Liver (tissue), 9 donors: Measurements from ENCODE around the gene GABARAPL2. TPM values are rescaled to one million over a fixed set of nuclear protein-coding genes. Genes with fewer than 3 reads are reported as not detected.

ENCODE experiments used
- DNase-seq: peaks from one replicate; pipeline ENCODE4 v3.0.0-alpha.2; 2017; ENCODE audit warnings: low spot score
- H3K27ac ChIP-seq, 2 donors: one replicate each; pipeline ENCODE4 v1.7.0; 2013; ENCODE audit warnings: inconsistent platforms in 2 of 2, low read length in 2 of 2, control low read depth in 1 of 2, low read depth in 1 of 2, mild to moderate bottlenecking in 1 of 2
- H3K27me3 ChIP-seq, 4 donors: one replicate each; pipeline versions ENCODE4 v1.6.1 to v1.7.0; 2013; ENCODE audit warnings: low read length in 3 of 4, inconsistent platforms in 1 of 4, mild to moderate bottlenecking in 1 of 4, moderate library complexity in 1 of 4; ENCODE audit not compliant: control insufficient read depth in 4 of 4, insufficient read depth in 4 of 4
- H3K36me3 ChIP-seq, 4 donors: one replicate each; pipeline versions ENCODE4 v1.6.1 to v1.7.0; 2013; ENCODE audit warnings: low read length in 3 of 4, mild to moderate bottlenecking in 3 of 4, low read depth in 1 of 4, moderate library complexity in 1 of 4; ENCODE audit not compliant: control insufficient read depth in 4 of 4, insufficient read depth in 3 of 4
- H3K4me1 ChIP-seq, 4 donors: one replicate each; pipeline versions ENCODE4 v1.6.1 to v1.7.0; 2013; ENCODE audit warnings: low read length in 3 of 4, mild to moderate bottlenecking in 3 of 4, moderate library complexity in 1 of 4; ENCODE audit not compliant: control insufficient read depth in 4 of 4, insufficient read depth in 4 of 4
- H3K4me3 ChIP-seq, 3 donors: one replicate each; pipeline versions ENCODE4 v1.6.1 to v1.7.0; 2013; ENCODE audit warnings: low read length in 3 of 3, control low read depth in 1 of 3, low read depth in 1 of 3, mild to moderate bottlenecking in 1 of 3
- H3K9ac ChIP-seq, 2 donors: one replicate each; pipeline ENCODE4 v1.7.0; 2013; ENCODE audit warnings: low read length in 2 of 2, mild to moderate bottlenecking in 2 of 2, moderate library complexity in 2 of 2, control low read depth in 1 of 2, low read depth in 1 of 2
- H3K9me3 ChIP-seq, 4 donors: one replicate each; pipeline versions ENCODE4 v1.6.1 to v1.7.0; 2013; ENCODE audit warnings: low read length in 3 of 4; ENCODE audit not compliant: control insufficient read depth in 4 of 4
- ATF3 ChIP-seq: IDR thresholded peaks from 2 replicates; pipeline ENCODE4 v1.6.1; 2016; ENCODE audit warnings: antibody characterized with exemption
- CTCF ChIP-seq: fragments of 150-350 bp; IDR thresholded peaks from 2 replicates; pipeline ENCODE4 v1.5.1; 2017; ENCODE audit warnings: improper control_type of control experiment, low read depth, low read length; ENCODE audit not compliant: missing input control
- EGR1 ChIP-seq, 2 donors: IDR thresholded peaks; 2 replicates each; pipeline ENCODE4 v1.6.1; 2016 to 2018; ENCODE audit warnings: antibody characterized with exemption in 2 of 2, low read depth in 2 of 2
- FOXA1 ChIP-seq: IDR thresholded peaks from 2 replicates; pipeline ENCODE4 v1.6.1; 2016; ENCODE audit warnings: antibody characterized with exemption
- FOXA2 ChIP-seq: IDR thresholded peaks from 2 replicates; pipeline ENCODE4 v1.6.1; 2016; ENCODE audit warnings: antibody characterized with exemption
- GABPA ChIP-seq, 2 donors: IDR thresholded peaks in 1 of 2; conservative IDR thresholded peaks in 1 of 2; 2 replicates each; pipeline ENCODE4 v1.6.1; 2016; ENCODE audit warnings: antibody characterized with exemption in 2 of 2, mild to moderate bottlenecking in 1 of 2, moderate library complexity in 1 of 2
- HNF4G ChIP-seq: IDR thresholded peaks from 2 replicates; pipeline ENCODE4 v1.6.1; 2016; ENCODE audit warnings: antibody characterized with exemption
- JUND ChIP-seq, 2 donors: IDR thresholded peaks; 2 replicates each; pipeline ENCODE4 v1.6.1; 2016; ENCODE audit warnings: antibody characterized with exemption in 2 of 2
- MAX ChIP-seq: IDR thresholded peaks from 2 replicates; pipeline ENCODE4 v1.6.1; 2016; ENCODE audit warnings: antibody characterized with exemption
- NR2F2 ChIP-seq: IDR thresholded peaks from 2 replicates; pipeline ENCODE4 v1.6.1; 2016; ENCODE audit warnings: antibody characterized with exemption
- REST ChIP-seq: IDR thresholded peaks from 2 replicates; pipeline ENCODE4 v1.6.1; 2016; ENCODE audit warnings: antibody characterized with exemption, mild to moderate bottlenecking
- RXRA ChIP-seq, 2 donors: IDR thresholded peaks; 2 replicates each; pipeline ENCODE4 v1.6.1; 2017 to 2018; ENCODE audit warnings: antibody characterized with exemption in 2 of 2, mild to moderate bottlenecking in 1 of 2
- SP1 ChIP-seq: IDR thresholded peaks from 2 replicates; pipeline ENCODE4 v1.6.1; 2018; ENCODE audit warnings: antibody characterized with exemption, mild to moderate bottlenecking
- TAF1 ChIP-seq: conservative IDR thresholded peaks from 2 replicates; pipeline ENCODE4 v1.6.1; 2016; ENCODE audit warnings: antibody characterized with exemption, mild to moderate bottlenecking
- YY1 ChIP-seq: IDR thresholded peaks from 2 replicates; pipeline ENCODE4 v1.6.1; 2016; ENCODE audit warnings: antibody characterized with exemption, mild to moderate bottlenecking
- ZBTB33 ChIP-seq: IDR thresholded peaks from 2 replicates; pipeline ENCODE4 v1.6.1; 2016; ENCODE audit warnings: antibody characterized with exemption
- WGBS: extraction: QIAGEN DNeasy Blood & Tissue Kit; methylation state at CpG from one replicate; pipeline ENCODE4 v1.1.7; 2013; 5-methylcytosine and 5-hydroxymethylcytosine counted together
- polyA plus RNA-seq, 2 donors: library from polyadenylated mRNA; stranded (reverse) in 1 of 2; unstranded in 1 of 2; fragments of 200-250 nt in 1 of 2; fragments of >200 nt in 1 of 2; fragmentation: Nextera tagmentation in 1 of 2; extraction: Ambion mirVana in 1 of 2; gene quantifications; one replicate each; pipeline versions ENCODE4 v1.2.1 to v1.2.3, GENCODE V29; 2013 to 2015
- total RNA-seq, 2 donors: library from RNA; depleted of rRNA; stranded (reverse); fragments of >200 nt; gene quantifications; one replicate each; pipeline ENCODE4 v1.2.3, GENCODE V29; 2014
- donor health status: healthy.
- donor health status: healthy.
- donor health status: healthy.
- donor health status: healthy.
- donor health status: healthy.

Gene GABARAPL2
- total and polyA plus RNA-seq, 4 donors: 26.5 to 123 (median 61.5) TPM

GRCh38 chr16:75572864-75573542, 6.8 kb downstream of the GABARAPL2 start:
- no peak overlapping the region for H3K9ac ChIP-seq
- no peak overlapping the region for H3K27ac ChIP-seq
- 87% methylated on average over 3 of the region's 3 CpGs for WGBS
- peaks cover 12 to 68% (median 62%) of the 10 kb centered on the region in 4 donors for H3K36me3 ChIP-seq
- no peaks in the 10 kb centered on the region for H3K9me3 ChIP-seq
- no peak for TF ChIP-seq EGR1 (IDR thresholded peaks at IDR 0.05; ENCODE audit: low read depth in 2 of 2)
- no peak for TF ChIP-seq FOXA1
- TF ChIP-seq HNF4G: no peak
- no peak for TF ChIP-seq NR2F2
- no peak for TF ChIP-seq TAF1
- no peak for TF ChIP-seq SP1
- no peak for TF ChIP-seq MAX
- no peak for TF ChIP-seq JUND (IDR thresholded peaks at IDR 0.05)
- TF ChIP-seq REST: no peak
- TF ChIP-seq GABPA (IDR thresholded peaks at IDR 0.05 in 1 of 2, conservative IDR thresholded peaks at IDR 0.05 in 1 of 2): no peak
- no peak for TF ChIP-seq FOXA2
- no peak for TF ChIP-seq ATF3
- TF ChIP-seq CTCF: no peak
- TF ChIP-seq RXRA (IDR thresholded peaks at IDR 0.05): no peak
- no peak for TF ChIP-seq YY1
- peaks cover 0 to 7% (median 2%) of the 10 kb centered on the region in 4 donors for H3K4me1 ChIP-seq
- DNase-seq: peak; percentile 43
- no peaks in the 10 kb centered on the region for H3K27me3 ChIP-seq
- H3K4me3 ChIP-seq: no peak overlapping the region

GRCh38 chr16:75573955-75574354, 7.8 kb downstream of the GABARAPL2 start:
- peaks cover 0 to 5% (median 1%) of the 10 kb centered on the region in 4 donors for H3K4me1 ChIP-seq
- H3K27me3 ChIP-seq: no peaks in the 10 kb centered on the region
- peaks cover 10 to 69% (median 62%) of the 10 kb centered on the region in 4 donors for H3K36me3 ChIP-seq
- 89% methylated on average over 5 of the region's 5 CpGs for WGBS
- no peak overlapping the region for H3K9ac ChIP-seq
- DNase-seq: no peak
- no peak overlapping the region for H3K4me3 ChIP-seq
- no peak overlapping the region for H3K27ac ChIP-seq
- H3K9me3 ChIP-seq: no peaks in the 10 kb centered on the region
- no peak for TF ChIP-seq ZBTB33
- no peak for TF ChIP-seq GABPA (IDR thresholded peaks at IDR 0.05 in 1 of 2, conservative IDR thresholded peaks at IDR 0.05 in 1 of 2)
- no peak for TF ChIP-seq CTCF
- TF ChIP-seq REST: no peak
- TF ChIP-seq YY1: no peak
- no peak for TF ChIP-seq ATF3
- no peak for TF ChIP-seq MAX
- TF ChIP-seq FOXA1: no peak
